GM23248 (cell line): ENCODE measurements around the gene CLMP. TPM values are rescaled to one million over a fixed set of nuclear protein-coding genes. Genes with fewer than 3 reads are reported as not detected.
A peak's percentile ranks its signal among the peaks of the same experiment; 100 is the strongest.

Experiments
- DNase-seq: peaks from one replicate; pipeline ENCODE4 v3.0.0-alpha.2; 2015
- H2AFZ ChIP-seq: fragments of 200-600 bp; sonication (generic); 2 replicates; pipeline ENCODE4 v1.6.1; 2016; ENCODE audit warnings: antibody characterized with exemption
- H3F3A ChIP-seq: fragments of 200-600 bp; sonication (generic); 2 replicates; pipeline ENCODE4 v1.6.1; 2016; ENCODE audit warnings: mild to moderate bottlenecking, antibody characterized with exemption, mixed run types; ENCODE audit not compliant: insufficient read depth
- H3K27ac ChIP-seq: fragments of 200-600 bp; sonication (generic); 2 replicates; pipeline ENCODE4 v1.5.1; 2016; ENCODE audit warnings: mild to moderate bottlenecking
- H3K27me3 ChIP-seq: fragments of 200-600 bp; sonication (generic); replicated peaks from 2 replicates; pipeline ENCODE4 v1.6.1; 2016; ENCODE audit warnings: mild to moderate bottlenecking; ENCODE audit not compliant: insufficient read depth
- H3K36me3 ChIP-seq: fragments of 200-600 bp; sonication (generic); 2 replicates; pipeline ENCODE4 v1.6.1; 2016; ENCODE audit warnings: low read depth, mild to moderate bottlenecking
- H3K4me1 ChIP-seq: fragments of 200-600 bp; sonication (generic); 2 replicates; pipeline ENCODE4 v1.6.1; 2016; ENCODE audit warnings: mild to moderate bottlenecking; ENCODE audit not compliant: insufficient read depth
- H3K4me2 ChIP-seq: fragments of 200-600 bp; sonication (generic); one replicate; pipeline ENCODE4 v1.6.1; 2016; ENCODE audit warnings: mild to moderate bottlenecking; ENCODE audit not compliant: unreplicated experiment
- H3K4me3 ChIP-seq: fragments of 200-600 bp; sonication (generic); 2 replicates; pipeline ENCODE4 v1.5.1; 2016; ENCODE audit warnings: mild to moderate bottlenecking
- H3K79me2 ChIP-seq: fragments of 200-600 bp; sonication (generic); 2 replicates; pipeline ENCODE4 v1.6.1; 2016; ENCODE audit warnings: mild to moderate bottlenecking; ENCODE audit not compliant: insufficient read depth
- H3K9ac ChIP-seq: fragments of 200-600 bp; sonication (generic); 2 replicates; pipeline ENCODE4 v1.6.1; 2016; ENCODE audit warnings: mild to moderate bottlenecking
- H3K9me2 ChIP-seq: fragments of 200-600 bp; sonication (generic); 2 replicates; pipeline ENCODE4 v1.6.1; 2016; ENCODE audit warnings: mixed run types, mild to moderate bottlenecking, moderate library complexity; ENCODE audit not compliant: insufficient read depth
- H3K9me3 ChIP-seq: fragments of 200-600 bp; sonication (generic); one replicate; pipeline ENCODE4 v1.6.1; 2017; ENCODE audit warnings: low read depth
- H4K20me1 ChIP-seq: fragments of 200-600 bp; sonication (generic); 2 replicates; pipeline ENCODE4 v1.6.0; 2016; ENCODE audit not compliant: insufficient read depth
- EZH2 ChIP-seq: fragments of 200-600 bp; sonication (generic); IDR thresholded peaks from 2 replicates; pipeline ENCODE4 v1.6.1; 2018; ENCODE audit warnings: antibody characterized with exemption, mild to moderate bottlenecking; ENCODE audit not compliant: insufficient read depth, poor library complexity, severe bottlenecking
- EZH2phosphoT487 ChIP-seq: fragments of 200-600 bp; sonication (generic); IDR thresholded peaks from 2 replicates; pipeline ENCODE4 v1.6.1; 2018; ENCODE audit warnings: antibody characterized with exemption, moderate library complexity, mild to moderate bottlenecking, low read depth; ENCODE audit not compliant: insufficient read depth
- WGBS, 2 experiments: methylation state at CpG; one replicate each; pipeline ENCODE4 v1.1.6; 2015 to 2017; ENCODE audit warnings: low lambda C conversion rate in 2 of 2, low coverage in 1 of 2; ENCODE audit errors: missing lambda C conversion rate in 2 of 2; 5-methylcytosine and 5-hydroxymethylcytosine counted together
- in situ Hi-C: fragments of 300-500 bp; cut with MboI; formaldehyde crosslinking; loops from 2 replicates; pipeline ENCODE4 v1.15.0; 2020
- polyA plus RNA-seq: library from polyadenylated mRNA; unstranded; fragments of >200 nt; fragmentation: Nextera tagmentation; extraction: Ambion mirVana; gene quantifications from 2 replicates; pipeline ENCODE4 v1.2.1, GENCODE V29; 2016
- total RNA-seq: library from RNA; depleted of rRNA; stranded (reverse); fragments of >200 nt; shearing (Covaris generic); gene quantifications from 2 replicates; pipeline ENCODE4 v1.2.3, GENCODE V29; 2014

The CLMP gene
- total and polyA plus RNA-seq, 2 experiments from 2014 or later, result 166 to 215 TPM

GRCh38 chr11:123111465-123111864 lies 83.6 kb downstream of the CLMP start:
- no peak overlapping the region for H2AFZ ChIP-seq
- no peaks in the 10 kb centered on the region for H3K9me3 ChIP-seq
- H3K27me3 ChIP-seq, result no peaks in the 10 kb centered on the region
- 56 to 59% methylated on average over 4 of the region's 4 CpGs for WGBS, 2 experiments
- H3F3A ChIP-seq, result peaks cover 80% of the 10 kb centered on the region
- no peak overlapping the region for H3K4me2 ChIP-seq
- peaks cover 27% of the 10 kb centered on the region for H3K36me3 ChIP-seq
- H3K9me2 ChIP-seq, result no peaks in the 10 kb centered on the region
- in situ Hi-C loops, result loop anchor here (5.0 kb wide), 1 partner anchor 136 kb away; no protein-coding TSS in a partner anchor
- H3K9ac ChIP-seq, result peak overlapping the region; percentile 22; the same call in 1 of the 2 replicates
- peak; percentile 73 for DNase-seq
- peaks cover 100% of the 10 kb centered on the region for H3K79me2 ChIP-seq
- TF ChIP-seq EZH2phosphoT487 (no peak), EZH2 (no peak)
- no peak overlapping the region for H3K4me3 ChIP-seq
- peaks cover 12% of the 10 kb centered on the region for H3K4me1 ChIP-seq
- H4K20me1 ChIP-seq, result no peaks in the 10 kb centered on the region
- H3K27ac ChIP-seq, result peak overlapping the region; percentile 59

- Histone ChIP-seq H3K9ac (no peak overlapping the region), H3K36me3 (peaks cover 17% of the 10 kb centered on the region), H3K4me1 (peaks cover 20% of the 10 kb centered on the region), H3K4me2 (no peak overlapping the region), H3K9me2 (no peaks in the 10 kb centered on the region), H3K9me3 (no peaks in the 10 kb centered on the region), H3K27ac (peak overlapping the region; percentile 59; the same call in 1 of the 2 replicates), H3K27me3 (no peaks in the 10 kb centered on the region), H3K4me3 (no peak overlapping the region), H3F3A (peaks cover 80% of the 10 kb centered on the region), H2AFZ (no peak overlapping the region), H3K79me2 (peaks cover 100% of the 10 kb centered on the region), H4K20me1 (no peaks in the 10 kb centered on the region)
- TF ChIP-seq EZH2, result no peak
- no peak for TF ChIP-seq EZH2phosphoT487
- no peak for DNase-seq
- in situ Hi-C loops, result loop anchor here (5.0 kb wide), 1 partner anchor 137 kb away; no protein-coding TSS in a partner anchor
- 92 to 93% methylated on average over 8 of the region's 8 CpGs for WGBS, 2 experiments
Measured at GRCh38 chr11:123110397-123110796, 84.7 kb downstream of the CLMP start.

GRCh38 chr11:123107945-123108495 lies 87.0 kb downstream of the CLMP start:
- in situ Hi-C loops, result no loop called here
- no peaks in the 10 kb centered on the region for H3K27me3 ChIP-seq

GRCh38 chr11:123104697-123105096 lies 90.4 kb downstream of the CLMP start:
- Histone ChIP-seq H3K9me3 (no peaks in the 10 kb centered on the region), H4K20me1 (no peaks in the 10 kb centered on the region), H3K27ac (peak overlapping the region; percentile 73; the same call in 1 of the 2 replicates), H3K79me2 (peaks cover 100% of the 10 kb centered on the region), H2AFZ (no peak overlapping the region), H3K4me1 (peaks cover 57% of the 10 kb centered on the region), H3K9ac (no peak overlapping the region), H3K27me3 (no peaks in the 10 kb centered on the region), H3F3A (peaks cover 87% of the 10 kb centered on the region), H3K9me2 (no peaks in the 10 kb centered on the region), H3K4me3 (no peak overlapping the region), H3K4me2 (no peak overlapping the region), H3K36me3 (peaks cover 8% of the 10 kb centered on the region; the same call in 1 of the 2 replicates)
- in situ Hi-C loops, result no loop called here
- 95% methylated on average over 3 of the region's 3 CpGs for WGBS, 2 experiments
- TF ChIP-seq EZH2phosphoT487 (no peak), EZH2 (no peak)
- no peak for DNase-seq

More at GRCh38 chr11:123107945-123108495, 87.0 kb downstream of the CLMP start:
- Histone ChIP-seq H3K9me2 (no peaks in the 10 kb centered on the region), H2AFZ (no peak overlapping the region), H3K4me2 (no peak overlapping the region), H4K20me1 (no peaks in the 10 kb centered on the region), H3K9me3 (no peaks in the 10 kb centered on the region), H3K79me2 (peaks cover 100% of the 10 kb centered on the region), H3K36me3 (peaks cover 9% of the 10 kb centered on the region; the same call in 1 of the 2 replicates), H3K4me3 (no peak overlapping the region), H3K27ac (peak overlapping the region; percentile 7; the same call in 1 of the 2 replicates), H3K4me1 (peaks cover 40% of the 10 kb centered on the region), H3F3A (peaks cover 82% of the 10 kb centered on the region), H3K9ac (peak overlapping the region; percentile 6; the same call in 1 of the 2 replicates)
- no peak for TF ChIP-seq EZH2
- no peak for TF ChIP-seq EZH2phosphoT487
- no peak for DNase-seq
- WGBS, 2 experiments, result 96 to 98% methylated on average over 4 of the region's 4 CpGs
